CD14-positive monocyte (primary cell): ENCODE measurements around the gene SEL1L3. TPM values are rescaled to one million over a fixed set of nuclear protein-coding genes. Genes with fewer than 3 reads are reported as not detected.
A peak's percentile ranks its signal among the peaks of the same experiment; 100 is the strongest.

Source experiments
- DNase-seq, 3 donors: peaks; one replicate each; pipeline ENCODE4 v3.0.0-alpha.2; 2011 to 2022
- H2AFZ ChIP-seq: 2 replicates; pipeline ENCODE4 v1.6.0; 2012; ENCODE audit warnings: mild to moderate bottlenecking, low read depth, low read length, inconsistent platforms; ENCODE audit not compliant: insufficient read depth, poor library complexity, severe bottlenecking
- H3K27ac ChIP-seq, 2 donors: 1 replicate in 1 of 2; 2 replicates in 1 of 2; pipeline ENCODE4 v1.5.1; 2012 to 2013; ENCODE audit warnings: low read length in 2 of 2, control low read depth in 1 of 2, inconsistent platforms in 1 of 2, low read depth in 1 of 2, mild to moderate bottlenecking in 1 of 2
- H3K27me3 ChIP-seq, 2 donors: one replicate each; pipeline versions ENCODE4 v1.6.0 to v1.6.1; 2011 to 2013; ENCODE audit warnings: low read length in 2 of 2; ENCODE audit not compliant: control insufficient read depth in 2 of 2, insufficient read depth in 2 of 2
- H3K36me3 ChIP-seq, 2 donors: replicated peaks in 1 of 2; 1 replicate in 1 of 2; 2 replicates in 1 of 2; pipeline versions ENCODE4 v1.5.1 to v1.6.1; 2012 to 2013; ENCODE audit warnings: low read length in 2 of 2, control low read depth in 1 of 2, inconsistent platforms in 1 of 2, mild to moderate bottlenecking in 1 of 2; ENCODE audit not compliant: insufficient read depth in 2 of 2, control insufficient read depth in 1 of 2
- H3K4me1 ChIP-seq, 2 donors: 1 replicate in 1 of 2; 2 replicates in 1 of 2; pipeline versions ENCODE4 v1.5.1 to v1.6.1; 2012 to 2013; ENCODE audit warnings: low read length in 2 of 2, control low read depth in 1 of 2, inconsistent platforms in 1 of 2, mild to moderate bottlenecking in 1 of 2, moderate library complexity in 1 of 2; ENCODE audit not compliant: insufficient read depth in 2 of 2, control insufficient read depth in 1 of 2
- H3K4me2 ChIP-seq: replicated peaks from 2 replicates; pipeline ENCODE3; 2012; ENCODE audit warnings: low read length, moderate library complexity, mild to moderate bottlenecking; ENCODE audit not compliant: poor library complexity, severe bottlenecking; ENCODE audit errors: extremely low read depth
- H3K4me3 ChIP-seq, 3 experiments: fragments of 200-600 bp in 1 of 3; sonication (generic) in 1 of 3; replicated peaks in 1 of 3; 1 replicate in 2 of 3; 2 replicates in 1 of 3; pipeline ENCODE4 v1.5.1; 2011 to 2013; ENCODE audit warnings: low read length in 3 of 3, mild to moderate bottlenecking in 3 of 3, control low read depth in 2 of 3, low read depth in 2 of 3, inconsistent platforms in 1 of 3, moderate library complexity in 1 of 3
- H3K79me2 ChIP-seq: 2 replicates; pipeline ENCODE4 v1.6.0; 2012; ENCODE audit warnings: mild to moderate bottlenecking, control low read depth, inconsistent platforms, low read length, moderate library complexity; ENCODE audit not compliant: insufficient read depth
- H3K9ac ChIP-seq: 2 replicates; pipeline ENCODE4 v1.6.0; 2017; ENCODE audit warnings: low read length, mild to moderate bottlenecking; ENCODE audit not compliant: insufficient read depth, poor library complexity, severe bottlenecking
- H3K9me3 ChIP-seq, 2 donors: replicated peaks in 1 of 2; 1 replicate in 1 of 2; 2 replicates in 1 of 2; pipeline versions ENCODE4 v1.5.1 to v1.6.1; 2012 to 2013; ENCODE audit warnings: low read length in 2 of 2, control low read depth in 1 of 2; ENCODE audit not compliant: control insufficient read depth in 1 of 2, insufficient read depth in 1 of 2
- H4K20me1 ChIP-seq: 2 replicates; pipeline ENCODE4 v1.6.0; 2012; ENCODE audit warnings: mild to moderate bottlenecking, low read length, control low read depth, moderate library complexity; ENCODE audit not compliant: insufficient read depth
- H3K27ac Mint-ChIP-seq, 7 donors: one replicate each; pipeline ENCODE4 v1.8.0; 2020; ENCODE audit warnings: mild to moderate bottlenecking in 7 of 7, mixed read lengths in 7 of 7, moderate library complexity in 6 of 7, inconsistent platforms in 2 of 7
- H3K27me3 Mint-ChIP-seq, 3 donors: one replicate each; pipeline ENCODE4 v1.8.0; 2021 to 2022; ENCODE audit warnings: low read depth in 3 of 3, mild to moderate bottlenecking in 3 of 3, mixed read lengths in 3 of 3, moderate library complexity in 3 of 3, inconsistent platforms in 1 of 3
- H3K36me3 Mint-ChIP-seq, 2 donors: one replicate each; pipeline ENCODE4 v1.8.0; 2020; ENCODE audit warnings: mixed read lengths in 2 of 2, inconsistent platforms in 1 of 2, mild to moderate bottlenecking in 1 of 2
- H3K4me1 Mint-ChIP-seq: one replicate; pipeline ENCODE4 v1.8.0; 2020; ENCODE audit warnings: mild to moderate bottlenecking, mixed read lengths
- H3K4me3 Mint-ChIP-seq, 2 donors: one replicate each; pipeline ENCODE4 v1.8.0; 2020; ENCODE audit warnings: mild to moderate bottlenecking in 2 of 2, mixed read lengths in 2 of 2, moderate library complexity in 1 of 2
- H3K9me3 Mint-ChIP-seq, 7 donors: one replicate each; pipeline ENCODE4 v1.8.0; 2020 to 2022; ENCODE audit warnings: mixed read lengths in 7 of 7, mild to moderate bottlenecking in 6 of 7, moderate library complexity in 6 of 7, inconsistent platforms in 2 of 7
- CTCF ChIP-seq: fragments of 200-600 bp; IDR thresholded peaks from one replicate; pipeline ENCODE4 v1.8.0; 2022; ENCODE audit warnings: antibody characterized with exemption, mild to moderate bottlenecking
- WGBS: methylation state at CpG from one replicate; pipeline ENCODE4 v1.1.5; 2013; ENCODE audit warnings: missing lambda C conversion rate; ENCODE audit not compliant: insufficient coverage; 5-methylcytosine and 5-hydroxymethylcytosine counted together
- intact Hi-C, 2 donors: fragments of 100-400 bp; cut with micrococcal nuclease; formaldehyde crosslinking; loops; one replicate each; pipeline versions ENCODE4 v1.15.0 to v1.15.1; 2023
- polyA plus RNA-seq, 3 donors: library from polyadenylated mRNA; depleted of rRNA in 1 of 3; unstranded in 2 of 3; stranded (reverse) in 1 of 3; fragments of 300-500 nt in 2 of 3; fragments of >200 nt in 1 of 3; fragmentation: Illumina TruSeq in 2 of 3; gene quantifications; 1 replicate in 2 of 3; 2 replicates in 1 of 3; pipeline ENCODE4 v1.2.3, GENCODE V29; 2012 to 2021

Gene SEL1L3
- polyA plus RNA-seq, 3 donors: 0.61 to 2.2 (median 1.7) TPM

GRCh38 chr4:25892796-25893195 lies 30.0 kb upstream of the SEL1L3 start:
- Histone ChIP-seq H3K9ac (no peak overlapping the region), H3K27ac (no peak overlapping the region), H3K9me3 (no peaks in the 10 kb centered on the region), H2AFZ (no peak overlapping the region), H3K4me3 (no peak overlapping the region), H3K36me3 (no peaks in the 10 kb centered on the region), H4K20me1 (no peaks in the 10 kb centered on the region), H3K27me3 (no peaks in the 10 kb centered on the region), H3K4me1 (no peaks in the 10 kb centered on the region), H3K79me2 (no peaks in the 10 kb centered on the region), H3K4me2 (no peak overlapping the region)
- intact Hi-C loops: no loop called here
- H3K27me3 Mint-ChIP-seq: peaks cover 0 to 7% (median 2%) of the 10 kb centered on the region in 3 donors
- peaks cover 7% of the 10 kb centered on the region for H3K4me1 Mint-ChIP-seq
- DNase-seq: no peak
- 91% methylated on average over 3 of the region's 6 CpGs for WGBS
- no peak overlapping the region for H3K27ac Mint-ChIP-seq
- H3K4me3 Mint-ChIP-seq: no peak overlapping the region
- no peaks in the 10 kb centered on the region for H3K36me3 Mint-ChIP-seq
- H3K9me3 Mint-ChIP-seq: no peaks in the 10 kb centered on the region
- no peak for TF ChIP-seq CTCF

GRCh38 chr4:25890571-25891485 lies 28.0 kb upstream of the SEL1L3 start:
- H4K20me1 ChIP-seq: no peaks in the 10 kb centered on the region
- no peaks in the 10 kb centered on the region for H3K36me3 Mint-ChIP-seq
- H3K36me3 ChIP-seq: no peaks in the 10 kb centered on the region
- H3K9ac ChIP-seq: no peak overlapping the region
- peaks cover 0 to 9% (median 4%) of the 10 kb centered on the region in 3 donors for H3K27me3 Mint-ChIP-seq
- no peak for DNase-seq
- no peak overlapping the region for H3K4me3 Mint-ChIP-seq
- no peaks in the 10 kb centered on the region for H3K9me3 Mint-ChIP-seq
- intact Hi-C loops: no loop called here
- H3K4me1 Mint-ChIP-seq: peaks cover 7% of the 10 kb centered on the region
- H3K9me3 ChIP-seq: no peaks in the 10 kb centered on the region
- H2AFZ ChIP-seq: no peak overlapping the region
- no peak overlapping the region for H3K4me2 ChIP-seq
- TF ChIP-seq CTCF: no peak
- peak overlapping the region in 1 of 7 donors; percentile 49 for H3K27ac Mint-ChIP-seq
- no peak overlapping the region for H3K27ac ChIP-seq
- no peaks in the 10 kb centered on the region for H3K4me1 ChIP-seq
- no peaks in the 10 kb centered on the region for H3K27me3 ChIP-seq
- WGBS: 95% methylated on average over 8 of the region's 11 CpGs
- no peak overlapping the region for H3K4me3 ChIP-seq
- no peaks in the 10 kb centered on the region for H3K79me2 ChIP-seq
